VCaP (cell line): Measurements from ENCODE around the gene DOCK3.
"Not testable (repeated sequence)": the region's sequence is repeated elsewhere in the genome, so short reads cannot be mapped to it uniquely, and the experiment has no call there.

Experiments
- H3K27ac ChIP-seq: fragments of 450-650 bp; 2 replicates; pipeline ENCODE4 v1.5.1; 2017
- TF ChIP-seq, protein P1 (sequence below): fragments of 450-650 bp; conservative IDR thresholded peaks from 2 replicates; pipeline ENCODE4 v1.5.1; 2017; ENCODE audit warnings: mild to moderate bottlenecking, moderate library complexity

DOCK3 gene

GRCh38 chr3:51361746-51362145 lies 687.0 kb downstream of the DOCK3 start:
- no peak overlapping the region for H3K27ac ChIP-seq
- TF ChIP-seq, protein P1, sequence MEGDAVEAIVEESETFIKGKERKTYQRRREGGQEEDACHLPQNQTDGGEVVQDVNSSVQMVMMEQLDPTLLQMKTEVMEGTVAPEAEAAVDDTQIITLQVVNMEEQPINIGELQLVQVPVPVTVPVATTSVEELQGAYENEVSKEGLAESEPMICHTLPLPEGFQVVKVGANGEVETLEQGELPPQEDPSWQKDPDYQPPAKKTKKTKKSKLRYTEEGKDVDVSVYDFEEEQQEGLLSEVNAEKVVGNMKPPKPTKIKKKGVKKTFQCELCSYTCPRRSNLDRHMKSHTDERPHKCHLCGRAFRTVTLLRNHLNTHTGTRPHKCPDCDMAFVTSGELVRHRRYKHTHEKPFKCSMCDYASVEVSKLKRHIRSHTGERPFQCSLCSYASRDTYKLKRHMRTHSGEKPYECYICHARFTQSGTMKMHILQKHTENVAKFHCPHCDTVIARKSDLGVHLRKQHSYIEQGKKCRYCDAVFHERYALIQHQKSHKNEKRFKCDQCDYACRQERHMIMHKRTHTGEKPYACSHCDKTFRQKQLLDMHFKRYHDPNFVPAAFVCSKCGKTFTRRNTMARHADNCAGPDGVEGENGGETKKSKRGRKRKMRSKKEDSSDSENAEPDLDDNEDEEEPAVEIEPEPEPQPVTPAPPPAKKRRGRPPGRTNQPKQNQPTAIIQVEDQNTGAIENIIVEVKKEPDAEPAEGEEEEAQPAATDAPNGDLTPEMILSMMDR = no peak

GRCh38 chr3:51362476-51362875 lies 687.7 kb downstream of the DOCK3 start:
- TF ChIP-seq, protein P1 = no peak
- H3K27ac ChIP-seq = no peak overlapping the region

GRCh38 chr3:51368276-51368675 lies 693.5 kb downstream of the DOCK3 start:
- H3K27ac ChIP-seq = not testable (repeated sequence)

- TF ChIP-seq, protein P1 = peak; percentile 91
- no peak overlapping the region for H3K27ac ChIP-seq
These were observed 697.3 kb downstream of the DOCK3 start for GRCh38 chr3:51371943-51372557.

- no peak overlapping the region for H3K27ac ChIP-seq
- TF ChIP-seq, protein P1 = no peak
These were observed 699.1 kb downstream of the DOCK3 start for GRCh38 chr3:51373658-51374421.

DNA sequence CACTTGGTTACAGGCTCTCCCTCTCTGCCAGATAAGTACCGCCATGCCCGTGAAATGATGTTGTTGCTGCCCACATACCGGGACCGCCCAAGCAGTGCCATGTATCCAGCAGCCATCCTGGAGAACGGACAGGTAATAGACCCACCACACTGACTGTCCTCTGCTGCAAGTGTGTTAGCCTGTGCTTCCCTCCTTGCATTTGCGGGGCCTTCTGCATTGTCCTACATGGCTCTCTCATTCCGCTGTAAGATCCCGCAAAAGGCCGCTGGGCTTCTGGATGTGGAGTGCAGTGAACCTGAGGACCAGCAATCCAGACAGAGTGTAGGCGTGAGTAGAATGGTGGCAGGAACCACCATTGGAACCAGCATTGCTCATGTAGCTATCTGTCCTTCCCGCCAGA lies 699.7 kb downstream of the DOCK3 start:
- H3K27ac ChIP-seq = no peak overlapping the region
- TF ChIP-seq, protein P1 = no peak

DNA sequence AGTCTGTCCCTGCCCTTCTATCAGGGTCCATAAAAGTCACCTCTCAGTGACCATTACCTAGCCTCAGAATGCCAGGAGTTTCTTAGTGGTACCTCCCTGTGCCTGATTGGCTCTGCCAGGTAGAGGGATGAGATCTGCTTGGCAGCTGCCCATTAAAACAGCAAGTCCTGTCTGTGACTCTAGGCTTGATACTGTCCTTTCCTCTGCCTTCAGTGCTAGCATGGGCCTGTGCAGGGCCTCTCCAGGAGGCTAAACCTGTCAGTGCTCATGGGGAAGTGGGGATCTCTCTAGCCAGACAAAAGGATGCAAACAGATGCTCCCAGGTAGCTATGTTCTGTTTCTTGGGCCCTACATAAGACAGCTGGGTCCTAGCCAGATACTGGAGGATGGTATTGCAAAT lies 700.4 kb downstream of the DOCK3 start:
- TF ChIP-seq, protein P1 = no peak
- no peak overlapping the region for H3K27ac ChIP-seq

GRCh38 chr3:51375571-51375970 lies 700.8 kb downstream of the DOCK3 start:
- H3K27ac ChIP-seq = no peak overlapping the region
- TF ChIP-seq, protein P1 = no peak
